Posterior cingulate gyrus (tissue), 11 donors: ENCODE measurements around the gene DHRS4L2.

Experiments
- DNase-seq, 10 donors: peaks; one replicate each; pipeline versions ENCODE4 v3.0.0 to v3.0.0-alpha.2; 2020 to 2021; ENCODE audit warnings: mixed read lengths in 3 of 10
- intact Hi-C: fragments of 100-400 bp; cut with DNase I; formaldehyde crosslinking; loops from one replicate; pipeline ENCODE4 v1.15.1; 2023

The DHRS4L2 gene

GRCh38 chr14:24051176-24051788 is 62.6 kb downstream of the DHRS4L2 start:
- intact Hi-C loops = loop anchor here (5.0 kb wide), 1 partner anchor 41 kb away; the partner anchor contains the start of gene PCK2
- peak in 3 of 10 donors; percentile 30 to 88 (median 86) for DNase-seq

- intact Hi-C loops = loop anchor here (5.0 kb wide), 1 partner anchor 40 kb away; the partner anchor contains the start of gene PCK2
- DNase-seq = peak; percentile 52 to 97 (median 72)
Measured at GRCh38 chr14:24051789-24052655, 63.3 kb downstream of the DHRS4L2 start, which contains the start of gene CARMIL3. TSS of gene CARMIL3 (plus strand) at chr14:24052009. CDS start at chr14:24052154, 145 bp downstream.

DNA sequence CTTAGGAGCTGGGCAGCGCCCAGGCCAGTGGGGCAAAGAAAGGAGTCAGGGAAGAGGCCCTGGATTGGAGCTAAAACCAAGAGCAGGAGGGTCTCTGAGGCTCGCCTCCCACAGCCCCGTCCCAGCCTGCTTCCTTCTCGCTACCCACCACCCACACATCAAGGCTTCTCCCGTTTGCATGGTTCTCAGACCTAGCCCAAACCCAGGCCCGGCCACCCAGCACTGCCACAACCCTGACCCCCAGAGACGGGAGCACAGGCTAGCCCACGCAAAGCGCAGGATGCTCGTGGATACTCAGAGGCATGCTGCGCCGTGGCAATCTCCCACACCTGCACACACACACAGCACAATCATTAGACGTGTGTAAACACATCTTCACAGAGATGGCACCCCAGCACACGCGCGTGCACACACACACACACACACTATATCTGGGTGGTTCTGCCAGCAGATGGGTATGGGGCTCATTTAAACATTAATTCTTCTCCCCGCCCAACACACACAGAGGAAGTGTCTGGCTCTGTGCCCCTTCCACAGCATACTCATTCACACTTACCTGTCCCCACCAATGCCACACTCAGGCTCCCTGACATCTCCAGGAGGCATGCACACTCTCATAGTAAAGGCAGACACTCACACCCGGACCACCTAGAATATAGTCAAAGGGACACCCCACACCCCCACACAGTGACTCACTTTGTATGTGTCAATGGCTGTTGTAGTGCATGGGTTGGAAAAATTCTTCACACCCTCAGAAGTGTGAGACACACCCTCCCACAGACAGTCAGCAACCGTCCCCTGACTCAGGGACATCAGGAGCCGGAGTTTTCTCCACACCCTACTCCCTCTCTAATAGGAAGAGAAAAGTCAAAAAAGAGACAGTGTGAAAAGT is 64.2 kb downstream of the DHRS4L2 start:
- DNase-seq = peak in 3 of 10 donors; percentile 43 to 90 (median 43)
- intact Hi-C loops = loop anchor here (5.0 kb wide), 1 partner anchor 39 kb away; the partner anchor contains the start of gene PCK2

DNA sequence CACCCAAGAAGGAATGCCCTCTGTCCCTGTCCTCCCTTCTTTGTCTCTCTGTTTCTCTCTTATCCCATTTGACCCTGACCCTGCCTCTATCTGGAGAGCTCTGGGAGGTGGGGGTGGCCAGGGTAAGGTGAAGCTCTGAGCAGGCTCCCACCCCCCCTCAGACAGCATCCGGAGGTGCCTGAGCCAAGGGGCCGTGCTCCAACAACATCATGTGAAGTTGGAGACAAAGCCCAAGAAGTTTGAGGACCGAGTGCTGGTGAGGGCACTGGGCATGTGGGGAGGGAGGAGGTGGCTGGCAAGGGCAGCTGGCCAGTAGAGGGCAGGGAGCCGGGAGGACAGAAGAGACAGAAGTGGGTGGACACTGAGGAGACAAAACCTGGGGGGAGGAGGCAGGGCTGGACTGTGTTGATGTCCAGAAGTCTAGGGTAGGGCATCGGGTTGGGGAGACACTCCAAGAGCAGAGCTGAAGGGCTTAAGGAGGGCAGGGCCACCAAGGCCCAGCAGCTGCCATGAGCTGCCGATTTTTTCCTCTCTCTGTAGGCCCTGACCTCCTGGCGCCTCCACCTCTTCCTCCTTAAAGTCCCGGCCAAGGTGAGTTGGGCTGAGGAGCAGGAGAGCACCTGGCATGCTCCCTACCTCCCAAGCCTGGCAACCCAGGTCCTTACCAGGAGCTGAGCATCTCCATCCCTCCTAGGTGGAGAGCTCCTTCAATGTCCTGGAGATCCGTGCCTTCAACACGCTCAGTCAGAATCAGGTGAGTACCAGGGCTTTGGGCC is 65.0 kb downstream of the DHRS4L2 start:
- intact Hi-C loops = loop anchor here (5.0 kb wide), 1 partner anchor 39 kb away; the partner anchor contains the start of gene PCK2
- DNase-seq = peak in 1 of 10 donors; percentile 64

- intact Hi-C loops = loop anchor here (5.0 kb wide), 1 partner anchor 38 kb away; the partner anchor contains the start of gene PCK2
- DNase-seq = peak in 1 of 10 donors; percentile 69
Measured at GRCh38 chr14:24054324-24054641, 65.6 kb downstream of the DHRS4L2 start.

GRCh38 chr14:24054646-24055045 is 65.9 kb downstream of the DHRS4L2 start:
- intact Hi-C loops = loop anchor here (5.0 kb wide), 1 partner anchor 38 kb away; the partner anchor contains the start of gene PCK2
- DNase-seq = peak in 1 of 10 donors; percentile 57
